ENCODE results near the gene KRTAP12-2. TPM values are rescaled to one million over a fixed set of nuclear protein-coding genes. Genes with fewer than 3 reads are reported as not detected.

KRTAP12-2 gene
- total RNA-seq, 4 donors from 2014 or later: not detected

DNA sequence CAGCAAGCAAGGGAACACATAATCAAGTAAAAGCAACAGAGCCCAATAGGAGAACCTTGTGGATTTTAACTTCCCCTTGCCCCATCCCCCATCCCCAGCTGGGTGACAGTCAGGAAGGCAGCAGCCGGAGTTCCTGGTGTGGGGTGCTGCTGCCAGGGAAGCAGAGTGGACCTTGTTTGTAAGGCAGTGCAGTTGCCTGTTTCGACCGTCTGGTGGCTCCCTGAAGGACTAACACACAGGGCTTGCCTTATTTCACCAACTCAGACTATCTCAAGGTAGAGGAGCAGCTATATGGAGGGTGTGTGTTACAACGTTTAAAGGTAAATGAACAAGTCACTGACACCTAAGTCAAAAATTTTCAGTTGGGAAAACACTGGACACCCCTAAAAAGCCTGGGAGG, 48.2 kb downstream of the KRTAP12-2 start:
- Histone ChIP-seq H3K9me3 (peaks cover 0 to 30% (median 0%) of the 10 kb centered on the region in 3 donors), H3K27me3 (peaks cover 42% of the 10 kb centered on the region), H3K4me3 (no peak overlapping the region), H3K27ac (no peak overlapping the region), H3K4me1 (no peaks in the 10 kb centered on the region), H3K36me3 (no peaks in the 10 kb centered on the region)
- WGBS, 2 donors (ENCODE audit: low coverage in 1 of 2): 8% methylated on average over 3 of the region's 4 CpGs; no CpG with 5 or more reads in 1 of the 2 donors
- TF ChIP-seq EP300 (IDR thresholded peaks at IDR 0.05): no peak
- no peak for TF ChIP-seq POLR2AphosphoS5 (IDR thresholded peaks at IDR 0.05)
- TF ChIP-seq POLR2A (IDR thresholded peaks at IDR 0.05): no peak
- TF ChIP-seq, protein P1, sequence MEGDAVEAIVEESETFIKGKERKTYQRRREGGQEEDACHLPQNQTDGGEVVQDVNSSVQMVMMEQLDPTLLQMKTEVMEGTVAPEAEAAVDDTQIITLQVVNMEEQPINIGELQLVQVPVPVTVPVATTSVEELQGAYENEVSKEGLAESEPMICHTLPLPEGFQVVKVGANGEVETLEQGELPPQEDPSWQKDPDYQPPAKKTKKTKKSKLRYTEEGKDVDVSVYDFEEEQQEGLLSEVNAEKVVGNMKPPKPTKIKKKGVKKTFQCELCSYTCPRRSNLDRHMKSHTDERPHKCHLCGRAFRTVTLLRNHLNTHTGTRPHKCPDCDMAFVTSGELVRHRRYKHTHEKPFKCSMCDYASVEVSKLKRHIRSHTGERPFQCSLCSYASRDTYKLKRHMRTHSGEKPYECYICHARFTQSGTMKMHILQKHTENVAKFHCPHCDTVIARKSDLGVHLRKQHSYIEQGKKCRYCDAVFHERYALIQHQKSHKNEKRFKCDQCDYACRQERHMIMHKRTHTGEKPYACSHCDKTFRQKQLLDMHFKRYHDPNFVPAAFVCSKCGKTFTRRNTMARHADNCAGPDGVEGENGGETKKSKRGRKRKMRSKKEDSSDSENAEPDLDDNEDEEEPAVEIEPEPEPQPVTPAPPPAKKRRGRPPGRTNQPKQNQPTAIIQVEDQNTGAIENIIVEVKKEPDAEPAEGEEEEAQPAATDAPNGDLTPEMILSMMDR (IDR thresholded peaks at IDR 0.05): no peak
- peak; percentile 31 for ATAC-seq

- H3K9me3 ChIP-seq: peaks cover 0 to 19% (median 0%) of the 10 kb centered on the region in 3 donors
- ATAC-seq: no peak
- no peaks in the 10 kb centered on the region for H3K4me1 ChIP-seq
- H3K4me3 ChIP-seq: no peak overlapping the region
- TF ChIP-seq EP300 (IDR thresholded peaks at IDR 0.05) (no peak), POLR2AphosphoS5 (IDR thresholded peaks at IDR 0.05) (no peak), POLR2A (IDR thresholded peaks at IDR 0.05) (no peak)
- TF ChIP-seq, protein P1 (IDR thresholded peaks at IDR 0.05): no peak
- H3K27me3 ChIP-seq: peaks cover 56% of the 10 kb centered on the region
- no peaks in the 10 kb centered on the region for H3K36me3 ChIP-seq
- WGBS, 2 donors (ENCODE audit: low coverage in 1 of 2): no CpG with 5 or more reads among the region's 8 CpGs
- H3K27ac ChIP-seq: no peak overlapping the region
Observed at GRCh38 chr21:44617071-44617501, 49.6 kb downstream of the KRTAP12-2 start.

- TF ChIP-seq POLR2A (IDR thresholded peaks at IDR 0.05) (no peak), POLR2AphosphoS5 (IDR thresholded peaks at IDR 0.05) (no peak), EP300 (IDR thresholded peaks at IDR 0.05) (no peak)
- TF ChIP-seq, protein P1 (IDR thresholded peaks at IDR 0.05): no peak
- Histone ChIP-seq H3K4me1 (no peaks in the 10 kb centered on the region), H3K36me3 (no peaks in the 10 kb centered on the region), H3K4me3 (no peak overlapping the region), H3K9me3 (peaks cover 0 to 24% (median 0%) of the 10 kb centered on the region in 3 donors), H3K27me3 (peaks cover 62% of the 10 kb centered on the region), H3K27ac (no peak overlapping the region)
- 70% methylated on average over 2 of the region's 16 CpGs; no CpG with 5 or more reads in 1 of the 2 donors for WGBS, 2 donors (ENCODE audit: low coverage in 1 of 2)
- no peak for ATAC-seq
Observed at GRCh38 chr21:44616591-44616926, 50.2 kb downstream of the KRTAP12-2 start.

Small RNA genes lying within 50 kb of the gene (small RNA-seq; reads per million reads assigned to genes)
- gene KRTAP12-6P: 0 reads per million in 4 donors

Other genes starting within 250 kb of the KRTAP12-2 start
- 1 to 10 TPM; 2.7 to 8.3 (median 6.7) TPM for gene LRRC3, start 211.4 kb downstream of the KRTAP12-2 start, total RNA-seq
- gene KRTAP10-1, start 126.7 kb downstream of the KRTAP12-2 start, total RNA-seq: not detected
- gene KRTAP10-2, start 115.4 kb downstream of the KRTAP12-2 start, total RNA-seq: not detected
- not detected for gene KRTAP10-3, start 108.1 kb downstream of the KRTAP12-2 start, total RNA-seq
- not detected for gene KRTAP10-4, start 93.2 kb downstream of the KRTAP12-2 start, total RNA-seq
- gene KRTAP10-5, start 86.3 kb downstream of the KRTAP12-2 start, total RNA-seq: not detected
- gene KRTAP10-6, start 74.4 kb downstream of the KRTAP12-2 start, total RNA-seq: not detected
- not detected for gene KRTAP10-7, start 66.3 kb downstream of the KRTAP12-2 start, total RNA-seq
- gene KRTAP10-8, start 54.8 kb downstream of the KRTAP12-2 start, total RNA-seq: not detected
- not detected for gene KRTAP10-9, start 39.8 kb downstream of the KRTAP12-2 start, total RNA-seq
- not detected for gene KRTAP10-10, start 29.6 kb downstream of the KRTAP12-2 start, total RNA-seq
- not detected for gene KRTAP10-11, start 20.5 kb downstream of the KRTAP12-2 start, total RNA-seq
- not detected for gene KRTAP12-4, start 12.3 kb downstream of the KRTAP12-2 start, total RNA-seq
- not detected for gene KRTAP12-3, start 9.0 kb downstream of the KRTAP12-2 start, total RNA-seq
- gene KRTAP12-1, start 15.2 kb upstream of the KRTAP12-2 start, total RNA-seq: not detected
- not detected for gene KRTAP10-12, start 30.2 kb upstream of the KRTAP12-2 start, total RNA-seq
- not detected for gene TSPEAR, start 44.6 kb upstream of the KRTAP12-2 start, total RNA-seq
- 10 to 100 TPM; 48.3 to 93.4 (median 83.9) TPM for gene UBE2G2, start 134.9 kb upstream of the KRTAP12-2 start, total RNA-seq
- gene SUMO3, start 151.1 kb upstream of the KRTAP12-2 start, total RNA-seq: 10 to 100 TPM; 41.7 to 56.2 (median 53.7) TPM
- 100 to 1,000 TPM; 217 to 419 (median 313) TPM for gene PTTG1IP, start 206.8 kb upstream of the KRTAP12-2 start, total RNA-seq